Measurements from ENCODE around the gene CCDC27.

DNA sequence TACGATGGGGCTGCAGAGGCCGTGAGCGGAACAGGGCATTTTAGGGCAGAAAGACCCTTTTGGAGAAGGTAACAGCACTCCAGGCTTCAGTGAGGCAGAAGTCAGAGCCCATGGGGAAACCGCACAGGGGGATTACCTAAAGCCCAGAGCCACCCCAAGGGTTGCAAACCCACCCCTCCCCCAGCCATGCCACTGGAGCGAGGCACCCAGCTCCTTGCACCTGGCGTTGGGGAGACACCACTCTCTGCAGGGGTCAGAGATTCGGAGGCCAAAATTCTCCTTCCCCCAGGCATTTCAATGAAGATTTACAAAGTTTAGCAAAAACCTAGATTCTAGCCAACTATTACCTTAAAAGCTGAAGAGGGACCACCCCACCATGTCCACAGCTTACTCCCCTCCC is 38.4 kb upstream of the CCDC27 start:
- TF ChIP-seq POLR2A (IDR thresholded peaks at IDR 0.05; ENCODE audit: low read length) (no peak), GATA1 (IDR thresholded peaks at IDR 0.05; ENCODE audit: low read depth, low read length) (no peak)
